NCI-H1417 (cell line): Measurements from ENCODE around the gene PYDC2.
"Not testable (repeated sequence)": the region's sequence is repeated elsewhere in the genome, so short reads cannot be mapped to it uniquely, and the experiment has no call there.

Experiments used
- DNase-seq, 3 experiments: peaks; one replicate each; lab custom pipeline; 2025; lab: John Stamatoyannopoulos, UW

Gene PYDC2

DNA sequence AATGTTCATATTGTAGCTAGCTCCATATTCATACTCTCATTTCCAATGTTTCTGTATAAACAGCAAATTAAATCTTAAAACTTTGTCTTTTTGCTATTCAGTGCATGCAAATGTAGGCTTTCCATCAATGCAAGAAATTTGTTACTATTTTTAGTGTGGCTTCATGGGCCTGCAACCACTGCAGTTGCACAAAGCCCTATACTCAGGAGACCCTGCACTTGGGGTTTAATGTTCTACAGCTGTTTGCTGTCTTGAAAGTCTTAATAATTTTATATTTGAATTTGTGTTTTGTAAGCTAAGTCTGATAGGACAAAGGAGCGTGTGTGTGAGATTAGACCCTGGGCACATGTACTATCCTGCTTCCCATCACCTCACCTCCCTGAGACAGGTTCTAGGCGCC, 9.6 kb downstream of the PYDC2 start:
- no peak for DNase-seq

DNA sequence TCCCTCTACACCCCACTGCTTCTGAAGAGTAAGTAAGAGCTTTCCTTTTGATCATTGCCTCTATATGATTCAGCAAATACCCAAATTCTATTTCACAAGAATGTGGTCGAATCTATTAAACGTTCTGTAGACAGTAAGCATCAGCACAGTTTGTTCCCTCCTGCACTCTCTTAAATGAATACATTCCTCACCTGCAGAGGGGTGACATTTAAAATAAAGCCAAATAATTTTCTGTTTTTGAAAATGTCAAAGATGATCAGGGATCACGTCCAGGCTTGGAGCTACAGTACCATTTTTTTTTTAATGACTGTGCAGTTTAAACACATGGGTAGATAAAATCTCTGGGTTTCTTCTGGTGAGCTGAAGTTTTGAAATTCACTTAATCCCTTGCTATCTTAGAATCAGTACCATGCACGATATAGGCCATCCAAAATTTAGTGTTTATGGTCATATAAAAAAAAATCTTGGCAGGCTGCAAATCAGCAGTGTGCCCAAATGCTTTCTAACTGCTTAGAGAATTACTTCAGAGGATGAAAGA, 12.8 kb downstream of the PYDC2 start:
- DNase-seq = no peak

DNA sequence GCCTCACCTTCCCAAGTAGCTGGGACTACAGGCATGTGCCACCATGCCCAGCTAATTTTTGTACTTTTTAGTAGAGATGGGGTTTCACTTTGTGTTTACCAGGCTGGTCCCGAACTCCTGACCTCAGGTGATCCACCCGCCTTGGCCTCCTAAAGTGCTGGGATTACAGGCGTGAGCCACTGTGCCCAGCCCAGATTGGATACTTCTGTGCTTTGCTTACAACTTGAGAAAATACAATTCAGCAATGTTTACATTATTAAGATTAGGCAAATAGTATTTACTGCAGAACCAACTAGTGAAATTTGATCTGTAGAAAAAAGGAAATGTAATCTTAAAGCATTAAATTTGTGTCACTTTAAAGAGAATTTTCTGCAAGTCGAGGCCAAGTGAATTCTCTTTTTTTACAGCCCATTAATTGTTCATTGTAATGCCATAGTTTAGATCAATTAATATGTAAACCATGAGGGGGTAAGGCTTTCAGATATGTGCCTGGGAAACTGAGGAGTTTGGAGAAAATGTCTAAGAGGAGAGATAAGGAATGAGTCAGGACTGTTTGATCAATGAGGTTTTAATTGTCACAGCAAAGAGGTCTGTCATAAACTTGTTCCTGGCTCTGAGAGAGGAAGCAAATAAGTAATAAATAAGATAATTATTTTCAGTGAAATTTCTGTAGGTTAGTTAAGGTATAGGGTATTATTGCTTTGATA, 15.3 kb downstream of the PYDC2 start:
- DNase-seq = no peak

DNA sequence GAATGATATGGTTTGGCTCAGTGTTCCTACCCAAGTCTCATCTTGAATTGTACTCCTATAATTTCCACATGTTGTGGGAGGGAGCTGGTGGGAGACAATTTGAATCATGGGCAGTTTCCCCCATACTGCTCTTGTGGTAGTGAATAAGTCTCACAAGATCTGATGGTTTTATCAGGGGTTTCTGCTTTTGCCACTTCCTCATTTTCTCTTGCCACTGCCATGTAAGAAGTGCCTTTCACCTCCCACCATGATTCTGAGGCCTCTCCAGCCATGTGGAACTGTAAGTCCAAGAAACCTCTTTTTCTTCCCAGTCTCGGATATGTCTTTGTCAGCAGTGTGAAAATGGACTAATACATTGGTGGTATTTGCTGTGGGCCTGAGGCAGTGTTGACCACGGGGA, 23.0 kb downstream of the PYDC2 start:
- not testable (repeated sequence) for DNase-seq

DNA sequence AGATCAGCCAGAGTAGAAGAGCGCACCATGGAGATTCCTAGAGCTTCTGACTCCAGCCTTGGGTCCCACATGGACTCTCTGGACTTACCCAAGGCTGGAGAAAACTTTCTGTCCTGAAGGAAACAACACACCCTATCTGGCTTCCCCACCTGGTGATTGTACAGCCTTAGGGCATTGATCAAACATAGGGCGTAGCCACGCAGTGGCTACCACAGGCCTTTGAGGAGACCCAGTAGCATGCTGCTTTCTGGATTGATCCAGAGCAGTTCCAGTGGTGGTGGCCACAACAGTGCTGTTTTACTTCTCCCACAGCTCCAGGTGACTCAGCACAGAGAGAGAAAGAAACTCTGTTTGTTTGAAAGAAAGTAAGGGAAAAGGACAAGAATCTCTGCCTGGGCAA, 23.5 kb downstream of the PYDC2 start:
- DNase-seq = no peak

DNA sequence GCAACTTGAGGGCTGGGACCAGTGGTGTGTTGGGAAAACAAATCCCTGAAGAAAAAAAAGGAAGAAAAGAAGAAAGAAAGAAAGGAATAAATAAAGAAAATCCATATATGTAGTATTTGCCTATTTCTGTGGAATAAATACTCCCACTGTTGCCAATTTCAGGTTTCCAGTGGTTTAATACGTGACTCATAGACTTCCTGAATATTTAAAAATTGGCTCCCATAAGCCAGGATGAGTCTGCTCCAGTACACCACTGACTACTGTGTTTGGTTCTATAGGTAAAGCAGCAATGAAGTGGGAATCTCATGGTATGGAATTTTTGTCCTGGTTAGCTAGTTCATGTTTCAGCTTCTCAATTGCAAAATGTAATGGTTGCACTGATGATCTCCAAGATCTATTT, 31.6 kb downstream of the PYDC2 start:
- no peak for DNase-seq

DNA sequence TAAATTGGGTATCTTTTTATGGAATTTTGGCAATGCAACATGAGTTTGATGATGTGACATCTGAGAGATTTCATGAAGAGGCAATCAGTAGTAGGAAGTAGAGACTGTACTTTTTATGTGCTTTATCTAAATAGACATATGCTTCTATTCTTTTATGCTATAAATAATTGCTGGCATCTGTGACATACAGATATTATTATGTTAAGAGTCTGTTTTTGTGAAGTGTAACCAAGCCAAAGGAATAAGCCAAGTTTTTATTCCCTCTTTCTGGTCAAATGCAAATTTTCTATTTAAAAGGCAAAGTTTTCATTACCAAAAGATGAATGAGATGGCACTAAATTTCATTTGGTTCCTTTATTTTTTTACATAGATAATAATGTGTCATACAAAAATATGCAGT, 32.4 kb downstream of the PYDC2 start:
- no peak for DNase-seq

DNA sequence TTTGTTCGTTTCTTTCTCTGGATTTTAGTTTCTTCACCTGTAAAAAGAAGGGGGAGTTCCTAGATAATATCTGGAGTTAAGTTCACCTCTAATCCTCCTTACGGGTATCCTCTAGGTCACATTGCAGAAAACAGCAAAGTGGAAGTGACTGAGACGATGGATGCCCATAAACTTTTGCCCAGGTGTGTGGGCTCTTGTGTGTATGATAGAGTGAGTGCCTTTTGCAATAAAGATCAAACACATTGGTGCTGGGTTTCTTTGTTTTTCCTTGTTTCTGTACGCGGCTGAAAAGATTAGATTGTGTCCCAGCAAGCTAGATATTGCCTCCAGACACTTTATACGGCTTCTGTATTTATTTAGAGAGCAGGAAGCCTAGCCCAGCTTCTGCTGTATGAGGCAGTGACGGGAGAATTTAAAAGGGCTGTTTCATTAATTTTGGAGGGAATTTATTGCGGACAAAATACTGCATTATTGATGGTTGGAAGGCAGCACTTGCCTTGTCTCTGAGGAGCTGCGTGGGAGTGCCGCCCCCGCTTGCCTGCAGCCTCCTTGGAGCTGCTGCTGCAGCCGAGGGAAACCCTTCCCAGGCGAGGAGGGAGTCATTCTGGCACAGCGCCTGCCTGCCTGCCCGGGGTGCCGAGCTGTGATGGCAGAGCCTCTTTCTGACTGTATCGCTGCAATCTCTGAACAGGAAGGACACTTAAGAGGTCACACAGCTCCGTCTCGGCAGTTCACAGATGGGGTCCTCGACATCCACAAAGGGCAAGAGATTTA, 38.5 kb downstream of the PYDC2 start:
- DNase-seq = peak in 2 of 3 experiments; percentile 72 to 84

DNA sequence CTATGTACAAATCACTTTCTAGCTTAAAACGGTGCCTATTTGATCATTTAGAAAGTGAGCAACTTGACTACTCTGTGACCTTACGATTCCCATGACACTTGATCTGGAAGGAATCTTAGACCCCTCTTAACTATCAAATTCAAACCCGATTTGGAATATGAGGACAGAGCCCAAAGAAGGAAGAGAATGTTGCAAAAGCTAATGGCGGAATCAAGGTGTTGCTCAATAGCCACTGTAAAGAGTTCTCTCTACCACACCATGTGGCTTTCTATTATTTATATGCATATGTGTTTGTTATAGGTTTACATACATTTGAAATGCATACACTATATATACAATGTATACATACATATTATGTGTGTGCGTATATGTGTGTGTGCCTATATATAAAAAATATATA, 39.9 kb downstream of the PYDC2 start:
- no peak for DNase-seq

DNA sequence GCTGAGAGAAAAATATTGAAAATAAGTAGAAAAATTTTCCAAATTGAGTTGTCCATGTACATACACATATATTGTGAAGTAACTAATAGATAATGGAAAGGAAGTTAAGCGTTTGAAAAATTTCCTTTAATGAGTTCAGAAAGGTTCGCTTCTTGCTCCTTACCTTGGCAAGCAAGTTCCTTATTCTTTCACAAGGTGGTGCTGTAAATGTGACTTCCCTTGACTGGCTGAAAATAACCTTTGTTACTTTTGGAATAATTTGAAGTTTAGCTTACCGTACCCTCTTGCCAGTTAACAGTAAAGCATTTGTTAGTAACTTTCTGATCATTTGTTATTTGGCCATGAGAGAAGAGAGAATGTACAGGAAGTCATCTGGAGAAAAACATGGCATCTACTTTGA, 41.6 kb downstream of the PYDC2 start:
- DNase-seq = peak in 1 of 3 experiments; percentile 24

DNA sequence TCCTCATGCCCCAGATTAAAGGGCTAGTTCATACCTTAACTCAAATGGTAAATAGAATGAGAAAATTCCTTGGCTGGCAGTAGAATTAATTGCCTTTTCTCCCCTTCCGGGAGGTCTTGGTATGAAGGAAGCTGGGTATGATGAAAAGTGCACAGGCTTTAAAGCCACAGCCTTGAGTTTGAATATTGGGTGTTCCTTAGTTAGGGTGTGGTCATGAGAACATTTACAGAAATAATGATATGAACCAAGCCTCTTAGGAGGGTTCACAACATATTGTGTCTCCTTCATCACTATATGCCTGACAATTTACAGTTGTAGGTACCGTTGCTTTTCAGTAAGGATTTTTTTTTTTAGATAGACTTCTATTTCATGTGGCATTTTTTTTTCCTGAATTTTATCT, 48.1 kb downstream of the PYDC2 start:
- DNase-seq = no peak
